Stimulated activated CD4-positive, alpha-beta T cell treated with anti-CD3 and anti-CD28 coated beads, Interleukin-2, amount 100 ng/mL, for 4 hours (primary cell): Measurements from ENCODE around the gene SPATS2L.
"Not testable (repeated sequence)": the region's sequence is repeated elsewhere in the genome, so short reads cannot be mapped to it uniquely, and the experiment has no call there.

Experiments used
- DNase-seq: peaks from one replicate; pipeline ENCODE4 v3.0.0-alpha.2; 2020; ENCODE audit warnings: low read depth

SPATS2L gene

DNA sequence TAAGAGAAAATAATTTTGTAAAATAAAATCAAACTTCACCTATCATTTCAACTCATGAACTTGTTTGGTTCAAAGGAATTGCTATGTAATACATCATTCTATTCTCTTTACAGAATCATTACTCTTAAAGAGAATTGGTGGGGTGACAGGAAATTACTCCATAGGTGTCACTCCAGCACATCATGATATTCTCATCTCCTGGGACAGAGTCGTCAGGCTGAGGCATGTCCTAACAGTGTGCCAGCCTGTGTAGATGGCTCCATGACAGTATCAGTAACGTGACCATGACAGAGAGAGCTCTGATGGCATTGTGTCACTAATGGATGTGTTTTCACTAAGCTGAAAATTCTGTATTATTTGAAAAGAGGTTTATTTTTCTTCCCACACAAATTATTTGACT, 13.9 kb downstream of the SPATS2L start:
- no peak for DNase-seq

- DNase-seq, result no peak
Measured at GRCh38 chr2:200320991-200321390, 14.5 kb downstream of the SPATS2L start.

- DNase-seq, result no peak
Measured at GRCh38 chr2:200321780-200322534, 15.5 kb downstream of the SPATS2L start.

- no peak for DNase-seq
Measured at GRCh38 chr2:200322607-200323006, 16.1 kb downstream of the SPATS2L start.

DNA sequence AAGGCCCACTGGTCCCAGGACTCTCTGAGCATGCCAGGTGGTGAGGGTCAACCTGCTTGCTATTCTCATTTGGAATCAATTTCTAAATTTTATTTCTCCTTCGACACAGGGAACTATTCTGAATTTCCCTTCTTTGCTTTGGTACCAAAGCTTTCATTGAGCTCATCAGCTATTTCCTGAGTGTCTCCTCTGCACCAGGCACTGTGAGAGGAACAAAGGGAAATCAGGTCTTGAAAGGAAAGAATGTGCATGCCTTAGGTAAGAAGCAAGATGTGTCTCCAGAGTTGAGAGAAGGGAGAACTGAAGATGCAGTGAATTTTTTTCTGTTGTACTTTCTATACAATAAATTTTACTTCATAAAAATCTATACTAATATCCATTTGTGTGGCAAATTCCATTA, 17.9 kb downstream of the SPATS2L start:
- DNase-seq, result no peak

DNA sequence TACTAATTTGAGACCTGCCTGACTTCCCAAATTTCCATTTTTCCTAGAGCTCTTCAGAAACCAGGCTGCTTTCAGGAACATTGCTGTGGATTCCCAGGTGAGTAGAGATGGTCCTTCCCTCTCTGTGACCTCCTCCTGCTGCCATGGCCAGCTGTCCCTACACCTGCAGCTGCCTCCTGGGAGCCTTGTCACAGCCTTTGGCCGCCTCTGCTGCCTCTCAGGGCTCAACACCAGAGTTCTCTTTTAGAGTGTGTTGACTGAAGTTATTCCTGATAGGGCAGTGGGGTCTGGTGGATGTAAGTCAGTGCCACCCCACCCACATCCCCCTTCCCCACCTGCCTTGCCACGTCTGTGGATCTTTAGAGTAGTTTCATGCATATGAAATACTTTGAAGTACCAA, 22.9 kb downstream of the SPATS2L start:
- DNase-seq, result no peak

GRCh38 chr2:200329798-200330197, 23.3 kb downstream of the SPATS2L start:
- no peak for DNase-seq

DNA sequence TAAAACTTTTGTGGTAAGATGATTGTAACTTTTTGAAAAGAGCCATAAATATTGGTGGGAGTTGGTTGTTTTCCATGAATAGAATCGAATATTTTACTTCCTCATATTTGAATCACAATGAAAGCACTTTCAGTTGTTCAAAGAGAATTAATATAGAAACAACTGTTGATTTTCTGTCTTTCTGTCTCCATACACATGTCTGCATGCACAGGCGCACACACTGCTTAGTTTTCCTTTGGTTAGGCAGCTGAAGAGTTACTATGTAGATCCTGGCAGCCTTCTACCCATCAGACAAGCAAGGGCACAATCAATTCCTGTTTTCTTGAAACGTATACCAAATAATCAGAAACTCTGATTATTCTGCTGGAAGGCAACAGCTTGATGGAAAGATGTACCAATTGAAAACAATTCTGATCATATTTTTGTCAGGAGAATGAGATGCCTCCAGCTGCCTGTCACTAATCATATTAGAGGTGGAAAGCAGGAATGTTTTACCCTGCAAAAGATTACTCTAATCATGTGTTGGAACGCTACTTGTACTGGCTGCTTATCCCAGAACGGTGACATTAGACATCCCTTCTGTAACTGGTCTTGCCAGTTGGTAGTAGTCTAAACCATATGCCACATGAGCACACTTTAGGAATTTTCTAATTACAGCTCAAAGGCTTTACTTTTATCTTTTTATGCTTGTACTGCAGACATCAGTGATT, 24.0 kb downstream of the SPATS2L start:
- DNase-seq, result no peak

DNA sequence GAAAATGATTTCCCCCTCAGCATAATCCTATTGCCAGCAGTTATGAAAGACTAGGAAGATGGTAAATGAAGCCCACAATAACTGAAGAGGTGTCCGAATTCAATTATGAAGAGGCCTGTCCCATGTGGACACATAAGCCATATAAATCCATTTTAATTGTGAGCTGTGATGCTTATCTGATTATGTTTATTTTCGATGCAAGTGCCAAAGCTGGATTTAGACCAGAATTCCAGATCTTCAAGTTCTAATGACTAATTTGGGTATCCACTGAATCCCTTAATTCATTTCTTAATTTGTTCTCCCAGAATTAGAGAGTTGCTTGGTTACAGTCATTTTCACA, 24.5 kb downstream of the SPATS2L start:
- DNase-seq, result no peak

DNA sequence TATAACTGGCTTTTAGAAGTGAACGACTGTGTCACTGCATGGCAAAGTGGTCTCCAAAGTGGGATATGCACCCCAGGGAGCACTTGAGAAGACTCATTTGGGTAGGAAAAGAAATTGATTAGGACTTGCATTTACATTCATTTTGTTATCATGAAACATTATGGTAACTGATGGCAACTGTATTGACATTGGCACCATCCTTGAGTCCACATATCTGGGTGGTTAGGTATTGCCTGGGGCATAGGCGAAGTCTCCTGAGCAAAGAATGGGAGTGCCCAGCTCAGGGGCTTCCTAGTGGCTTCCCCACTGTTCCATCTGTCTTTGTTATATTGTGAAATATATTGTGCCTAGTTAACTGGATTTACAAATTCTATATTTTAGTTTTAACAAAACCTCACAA, 29.2 kb downstream of the SPATS2L start:
- no peak for DNase-seq

DNA sequence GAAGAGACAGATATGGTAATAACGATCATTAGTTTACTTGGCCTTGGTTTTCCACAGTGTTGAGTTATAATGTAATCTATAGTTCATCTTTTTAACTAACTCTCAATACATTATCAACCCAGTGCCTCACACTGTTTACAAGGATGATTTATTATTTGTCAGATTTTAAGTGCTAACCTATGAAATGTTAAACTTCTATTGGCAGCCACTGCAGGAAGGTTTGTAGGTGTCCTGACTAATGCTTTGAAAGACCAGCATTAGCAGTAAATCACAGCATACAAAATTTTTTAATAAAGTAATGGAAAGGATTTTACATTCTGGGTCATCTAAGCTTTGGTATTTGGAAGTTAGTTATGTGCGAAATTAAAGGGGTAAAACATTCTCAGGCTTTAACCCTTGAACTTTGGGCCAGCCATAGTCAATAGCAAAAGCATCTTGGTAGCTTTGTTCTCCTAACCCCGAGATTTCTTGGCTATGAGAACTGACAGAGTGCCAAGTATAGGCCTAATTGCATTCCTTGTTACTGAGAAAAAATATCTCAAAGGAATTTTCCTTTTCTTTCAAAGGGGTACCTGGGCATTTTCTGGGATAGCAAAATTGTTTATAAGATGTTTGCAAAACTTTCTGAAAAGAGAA, 30.6 kb downstream of the SPATS2L start:
- DNase-seq, result no peak

- no peak for DNase-seq
Measured at GRCh38 chr2:200337621-200338020, 31.1 kb downstream of the SPATS2L start.

GRCh38 chr2:200338692-200339091, 32.2 kb downstream of the SPATS2L start:
- no peak for DNase-seq

DNA sequence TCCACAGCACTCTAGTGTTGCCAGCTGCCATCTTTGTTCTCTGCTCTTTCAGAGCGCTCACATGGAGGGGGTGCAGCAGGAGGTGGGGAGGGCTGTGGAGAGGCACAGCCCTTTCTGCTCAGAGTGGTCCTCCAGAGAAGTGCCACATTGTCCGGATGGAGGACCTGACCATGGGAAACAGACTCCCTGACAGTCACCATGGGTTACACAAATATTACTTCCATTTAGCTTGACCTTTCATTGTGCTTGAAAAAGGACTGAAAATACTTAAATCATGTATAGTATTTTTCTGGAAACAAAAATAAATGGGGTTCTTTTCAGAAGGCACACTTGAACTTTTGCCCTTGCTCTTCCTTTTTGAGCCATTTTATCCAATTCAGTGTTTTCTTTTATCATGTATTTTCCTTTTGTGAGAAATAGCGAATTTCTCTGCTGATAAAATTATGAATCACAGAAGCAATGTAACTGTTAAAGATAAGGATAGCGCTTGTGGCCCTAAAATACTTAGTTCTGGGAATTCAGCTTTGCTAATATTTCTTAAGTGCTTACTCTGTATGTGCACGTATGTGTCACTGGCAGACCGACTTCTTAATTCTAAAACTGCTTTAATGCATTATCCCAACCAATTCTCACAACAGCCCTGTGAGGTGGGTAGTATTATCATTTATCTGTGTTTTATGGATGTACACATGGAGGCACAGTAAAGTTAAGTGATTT, 34.2 kb downstream of the SPATS2L start:
- no peak for DNase-seq

DNA sequence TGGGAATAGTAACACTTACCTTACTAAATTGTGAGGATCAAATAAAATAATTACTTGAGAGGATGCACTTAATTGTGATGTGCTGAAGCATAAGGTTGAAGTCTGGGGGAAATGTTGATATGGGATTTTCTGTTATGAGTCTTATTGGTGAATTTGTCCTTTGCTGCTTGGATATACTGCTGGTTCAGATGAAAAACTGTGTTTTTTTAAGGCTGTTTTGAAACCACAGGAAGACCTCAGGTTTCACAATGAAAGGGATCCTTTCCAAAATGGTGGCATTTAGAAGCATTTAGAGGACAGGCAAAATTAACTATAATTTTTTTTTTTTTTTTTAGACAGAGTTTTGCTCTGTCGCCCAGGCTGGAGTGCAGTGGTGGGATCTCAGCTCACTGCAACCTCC, 34.9 kb downstream of the SPATS2L start:
- DNase-seq, result no peak

- no peak for DNase-seq
Measured at GRCh38 chr2:200342235-200342634, 35.7 kb downstream of the SPATS2L start.

DNA sequence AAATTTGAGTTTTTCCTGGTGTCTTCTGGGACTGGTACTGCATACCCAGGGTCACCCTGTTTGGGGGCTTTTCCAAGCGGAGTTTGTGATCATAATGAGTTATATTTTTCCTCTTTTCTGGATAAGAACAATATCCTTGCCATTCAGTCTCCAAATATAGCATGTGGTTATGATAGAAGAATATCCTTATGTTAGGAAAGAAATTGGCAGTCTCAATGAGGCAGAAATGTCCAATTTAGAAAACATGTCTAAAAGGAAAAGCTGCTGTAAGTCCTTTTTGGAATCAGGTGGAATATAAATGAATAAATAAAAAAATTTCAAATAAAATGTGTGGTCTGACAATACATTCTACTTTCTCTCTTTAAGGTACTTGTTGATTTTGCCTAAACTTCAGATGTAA, 36.2 kb downstream of the SPATS2L start:
- no peak for DNase-seq

DNA sequence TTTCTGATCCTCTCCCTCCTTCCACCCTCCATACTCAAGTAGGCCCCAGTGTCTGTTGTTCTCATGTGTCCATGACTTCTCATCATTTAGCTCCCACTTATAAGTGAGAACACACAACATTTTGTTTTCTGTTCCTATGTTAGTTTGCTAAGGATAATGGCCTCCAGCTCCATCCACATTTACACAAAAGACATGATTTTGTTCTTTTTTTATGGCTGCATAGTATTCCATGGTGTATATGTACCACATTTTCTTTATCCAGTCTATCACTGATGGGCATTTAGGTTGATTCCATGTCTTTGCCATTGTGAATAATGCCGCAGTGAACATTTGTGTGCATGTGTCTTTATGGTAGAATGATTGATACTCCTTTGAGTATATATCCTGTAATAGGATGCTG, 37.7 kb downstream of the SPATS2L start:
- not testable (repeated sequence) for DNase-seq

- no peak for DNase-seq
Measured at GRCh38 chr2:200345975-200346374, 39.5 kb downstream of the SPATS2L start.

DNA sequence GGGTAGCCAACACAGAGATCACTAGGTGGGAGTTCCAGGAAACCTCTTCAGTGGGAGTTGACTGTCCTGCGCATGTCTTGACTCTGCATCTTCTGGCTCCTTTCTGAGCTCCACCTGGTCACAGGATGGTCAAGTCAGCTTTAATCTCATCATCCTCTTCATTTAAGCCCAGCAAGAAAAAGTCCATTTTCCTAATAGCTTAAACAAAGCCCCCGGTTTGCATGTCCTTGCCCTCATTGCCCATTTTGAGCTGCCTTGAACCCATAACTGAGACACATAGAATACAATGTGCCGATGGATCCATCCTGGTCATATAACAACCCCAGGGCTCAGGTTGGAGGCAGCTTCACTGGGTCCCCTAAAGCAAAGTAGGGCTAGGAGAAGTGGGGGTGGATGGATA, 40.8 kb downstream of the SPATS2L start:
- no peak for DNase-seq

- DNase-seq, result no peak
Measured at GRCh38 chr2:200348897-200349563, 42.5 kb downstream of the SPATS2L start.

DNA sequence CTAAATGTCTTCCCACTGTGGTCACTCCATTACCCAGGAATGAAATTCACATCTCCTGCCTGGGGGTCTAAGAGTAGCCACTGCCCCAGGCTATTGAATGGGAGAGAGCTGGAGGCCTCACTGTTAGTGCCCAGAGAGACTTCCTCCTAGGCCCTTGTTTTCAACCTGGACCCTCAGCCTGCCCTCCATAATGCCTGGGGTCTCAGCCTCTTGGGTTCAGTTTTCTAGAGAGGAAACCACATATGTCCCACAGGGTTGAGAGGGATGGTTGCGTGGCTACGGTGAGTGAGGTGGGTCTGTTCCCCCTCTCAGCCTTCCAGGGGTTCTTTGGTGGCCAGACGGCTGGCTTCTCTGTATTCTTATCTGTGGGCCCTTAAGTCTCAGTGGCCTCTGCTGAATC, 43.4 kb downstream of the SPATS2L start:
- no peak for DNase-seq
